ENCODE measurements around the gene VPS52.
A peak's percentile ranks its signal among the peaks of the same experiment; 100 is the strongest.
"Not testable (repeated sequence)": the region's sequence is repeated elsewhere in the genome, so short reads cannot be mapped to it uniquely, and the experiment has no call there.

Gene VPS52

DNA sequence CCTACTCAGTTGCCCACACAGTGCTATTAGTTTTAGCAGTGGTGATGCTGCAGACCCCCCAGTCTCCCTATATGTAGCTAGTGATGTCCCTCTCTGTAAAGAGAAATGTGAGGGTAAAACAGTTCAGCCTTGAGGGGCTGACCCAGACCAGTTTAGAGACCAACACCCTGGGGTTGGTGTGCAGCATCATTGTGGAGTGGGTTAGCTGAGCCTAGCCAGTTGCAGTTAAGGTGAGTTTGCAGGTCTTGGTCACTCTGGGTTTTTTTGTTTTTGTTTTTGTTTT lies 4.8 kb upstream of the VPS52 start:
- H3K4me2 ChIP-seq (ENCODE audit: low read length): peak overlapping the region; percentile 62

DNA sequence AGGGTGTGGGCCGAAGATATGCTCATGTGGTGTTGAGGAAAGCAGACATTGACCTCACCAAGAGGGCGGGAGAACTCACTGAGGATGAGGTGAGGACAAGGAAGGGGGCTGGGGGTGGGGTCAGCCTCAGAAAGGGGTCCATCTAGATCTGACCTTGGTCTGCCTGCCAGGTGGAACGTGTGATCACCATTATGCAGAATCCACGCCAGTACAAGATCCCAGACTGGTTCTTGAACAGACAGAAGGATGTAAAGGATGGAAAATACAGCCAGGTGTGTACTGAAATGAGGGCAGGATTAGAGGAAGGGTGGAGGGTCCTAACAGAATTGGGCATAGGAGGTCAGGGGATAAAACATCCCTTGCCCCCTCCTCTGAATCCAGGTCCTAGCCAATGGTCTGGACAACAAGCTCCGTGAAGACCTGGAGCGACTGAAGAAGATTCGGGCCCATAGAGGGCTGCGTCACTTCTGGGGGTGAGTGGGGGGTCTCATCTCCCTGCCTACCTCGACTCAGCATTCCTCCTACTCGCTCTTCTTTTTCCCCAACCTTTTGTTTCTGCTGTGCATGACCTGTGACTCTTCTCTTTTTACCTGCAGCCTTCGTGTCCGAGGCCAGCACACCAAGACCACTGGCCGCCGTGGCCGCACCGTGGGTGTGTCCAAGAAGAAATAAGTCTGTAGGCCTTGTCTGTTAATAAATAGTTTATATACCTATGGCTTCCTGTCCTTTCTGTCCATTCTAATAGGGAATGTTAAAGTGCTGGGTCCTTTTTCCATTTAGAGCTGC lies 4.3 kb upstream of the VPS52 start:
- H2BK12ac ChIP-seq (ENCODE audit: low read length); H2AK5ac ChIP-seq (ENCODE audit: low read length); H3K9me3 ChIP-seq (ENCODE audit: insufficient read depth, low read depth, low read length); H3K27me3 ChIP-seq (ENCODE audit: insufficient read depth, low read length); H2AFZ ChIP-seq (ENCODE audit: insufficient read depth, low read length, poor library complexity); H2BK120ac ChIP-seq (ENCODE audit: insufficient read depth, low read length, poor library complexity); H3K23ac ChIP-seq (ENCODE audit: low read length); H3K4ac ChIP-seq (ENCODE audit: low read depth, low read length); H3K4me3 ChIP-seq (ENCODE audit: low read depth, low read length); DNase-seq; H3K9ac ChIP-seq (ENCODE audit: low read length); H3K14ac ChIP-seq (ENCODE audit: low read length); H4K8ac ChIP-seq (ENCODE audit: low read depth, low read length); H3K18ac ChIP-seq (ENCODE audit: low read length); H2BK5ac ChIP-seq (ENCODE audit: low read depth, low read length, poor library complexity); H4K12ac ChIP-seq (ENCODE audit: low read depth, low read length): not testable (repeated sequence)
- peak overlapping the region; percentile 97 for H3K27ac ChIP-seq (ENCODE audit: low read depth, low read length)
- H3K4me1 ChIP-seq (ENCODE audit: control insufficient read depth in 1 of 2, insufficient read depth in 2 of 2, low read length in 2 of 2): peaks cover 3 to 12% of the 10 kb centered on the region in 2 experiments
- H4K91ac ChIP-seq (ENCODE audit: low read depth, low read length): peak overlapping the region; percentile 41
- H3K79me2 ChIP-seq (ENCODE audit: control insufficient read depth, insufficient read depth, low read length, poor library complexity): peaks cover 18% of the 10 kb centered on the region
- no CpG with 5 or more reads among the region's 16 CpGs for WGBS (ENCODE audit: extremely low coverage, insufficient coverage, insufficient read length)
- H3K4me2 ChIP-seq (ENCODE audit: low read length): peak overlapping the region; percentile 62
- H3K79me1 ChIP-seq (ENCODE audit: low read length): peaks cover 20% of the 10 kb centered on the region
- H3K36me3 ChIP-seq (ENCODE audit: control insufficient read depth in 1 of 2, insufficient read depth in 2 of 2, low read length in 2 of 2): peaks cover 46 to 55% of the 10 kb centered on the region in 2 experiments

More for the DNA sequence above, 4.8 kb upstream of the VPS52 start:
- H2AFZ ChIP-seq (ENCODE audit: insufficient read depth, low read length, poor library complexity): no peak overlapping the region
- H3K9me3 ChIP-seq (ENCODE audit: insufficient read depth, low read depth, low read length): no peaks in the 10 kb centered on the region
- peak overlapping the region; percentile 78 for H4K12ac ChIP-seq (ENCODE audit: low read depth, low read length)
- H3K79me2 ChIP-seq (ENCODE audit: control insufficient read depth, insufficient read depth, low read length, poor library complexity): peaks cover 15% of the 10 kb centered on the region
- H4K91ac ChIP-seq (ENCODE audit: low read depth, low read length): peak overlapping the region; percentile 41
- DNase-seq: no peak
- peak overlapping the region; percentile 17 for H3K4ac ChIP-seq (ENCODE audit: low read depth, low read length)
- H2BK120ac ChIP-seq (ENCODE audit: insufficient read depth, low read length, poor library complexity): peak overlapping the region; percentile 14
- H3K27ac ChIP-seq (ENCODE audit: low read depth, low read length): peak overlapping the region; percentile 97
- H4K8ac ChIP-seq (ENCODE audit: low read depth, low read length): peak overlapping the region; percentile 96
- H3K36me3 ChIP-seq (ENCODE audit: control insufficient read depth in 1 of 2, insufficient read depth in 2 of 2, low read length in 2 of 2): peaks cover 48 to 57% of the 10 kb centered on the region in 2 experiments
- H2BK12ac ChIP-seq (ENCODE audit: low read length): no peak overlapping the region
- peaks cover 3 to 12% of the 10 kb centered on the region in 2 experiments for H3K4me1 ChIP-seq (ENCODE audit: control insufficient read depth in 1 of 2, insufficient read depth in 2 of 2, low read length in 2 of 2)
- peak overlapping the region; percentile 84 for H3K4me3 ChIP-seq (ENCODE audit: low read depth, low read length)
- H3K27me3 ChIP-seq (ENCODE audit: insufficient read depth, low read length): no peaks in the 10 kb centered on the region
- peak overlapping the region; percentile 36 for H2AK5ac ChIP-seq (ENCODE audit: low read length)
- H3K79me1 ChIP-seq (ENCODE audit: low read length): peaks cover 15% of the 10 kb centered on the region
- H3K18ac ChIP-seq (ENCODE audit: low read length): no peak overlapping the region
- H3K14ac ChIP-seq (ENCODE audit: low read length): peak overlapping the region; percentile 89
- H3K9ac ChIP-seq (ENCODE audit: low read length): peak overlapping the region; percentile 84
- peak overlapping the region; percentile 28 for H2BK5ac ChIP-seq (ENCODE audit: low read depth, low read length, poor library complexity)
- no peak overlapping the region for H3K23ac ChIP-seq (ENCODE audit: low read length)

DNA sequence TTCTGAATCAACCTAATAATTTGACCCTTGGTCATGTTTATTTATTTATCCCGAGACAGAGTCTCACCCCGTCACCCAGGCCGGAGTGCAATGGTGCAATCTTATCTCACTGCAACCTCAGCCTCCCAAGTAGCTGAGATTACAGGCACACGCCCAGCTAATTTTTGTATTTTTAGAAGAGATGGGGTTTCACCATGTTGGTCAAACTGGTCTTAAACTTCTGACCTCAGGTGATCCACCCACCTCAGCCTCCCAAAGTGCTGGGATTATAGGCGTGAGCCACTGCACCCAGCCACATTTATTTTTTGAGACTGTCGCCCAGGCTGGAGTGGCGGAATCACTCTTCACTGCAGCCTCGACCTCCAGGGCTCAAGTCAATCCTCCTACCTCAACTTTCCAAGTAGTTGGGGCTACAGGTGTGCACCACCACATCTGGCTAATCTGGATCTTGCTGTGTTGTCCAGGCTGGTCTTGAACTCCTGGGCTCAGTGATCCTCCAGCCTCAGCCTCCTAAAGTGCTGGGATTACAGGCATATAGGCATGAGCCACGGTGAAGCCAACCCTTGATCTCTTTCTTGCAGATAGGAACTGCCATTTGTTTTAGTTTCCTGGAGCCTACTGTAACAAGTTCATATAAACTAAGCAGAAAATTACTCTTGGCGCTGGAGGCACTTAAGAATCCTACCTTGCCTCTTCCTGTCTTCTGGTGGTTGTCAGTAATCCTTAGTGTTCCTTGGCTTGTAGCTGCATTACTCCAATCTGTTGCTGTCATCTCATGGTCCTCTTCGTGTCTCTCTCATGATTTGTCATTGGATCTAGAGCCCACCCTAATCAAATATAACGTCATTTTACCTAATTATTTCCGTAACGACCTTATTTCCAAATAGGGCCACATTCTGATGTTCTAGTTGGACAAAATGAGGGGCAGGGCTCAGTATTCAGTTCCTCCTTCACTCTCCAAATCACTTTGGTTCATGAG lies 2.5 kb upstream of the VPS52 start:
- Histone ChIP-seq H4K91ac (ENCODE audit: low read depth, low read length) (no peak overlapping the region), H3K4me3 (ENCODE audit: low read depth, low read length) (no peak overlapping the region), H3K4me2 (ENCODE audit: low read length) (peak overlapping the region; percentile 37), H4K8ac (ENCODE audit: low read depth, low read length) (no peak overlapping the region), H2BK12ac (ENCODE audit: low read length) (no peak overlapping the region), H4K12ac (ENCODE audit: low read depth, low read length) (no peak overlapping the region), H3K27me3 (ENCODE audit: insufficient read depth, low read length) (no peaks in the 10 kb centered on the region), H3K18ac (ENCODE audit: low read length) (no peak overlapping the region), H3K79me2 (ENCODE audit: control insufficient read depth, insufficient read depth, low read length, poor library complexity) (peaks cover 18% of the 10 kb centered on the region), H2BK5ac (ENCODE audit: low read depth, low read length, poor library complexity) (no peak overlapping the region), H3K9me3 (ENCODE audit: insufficient read depth, low read depth, low read length) (no peaks in the 10 kb centered on the region), H3K79me1 (ENCODE audit: low read length) (peaks cover 20% of the 10 kb centered on the region), H2BK120ac (ENCODE audit: insufficient read depth, low read length, poor library complexity) (no peak overlapping the region), H2AK5ac (ENCODE audit: low read length) (no peak overlapping the region), H3K27ac (ENCODE audit: low read depth, low read length) (peak overlapping the region; percentile 59), H3K36me3 (ENCODE audit: control insufficient read depth in 1 of 2, insufficient read depth in 2 of 2, low read length in 2 of 2) (peaks cover 30 to 39% of the 10 kb centered on the region in 2 experiments), H3K14ac (ENCODE audit: low read length) (no peak overlapping the region), H3K9ac (ENCODE audit: low read length) (no peak overlapping the region), H3K4me1 (ENCODE audit: control insufficient read depth in 1 of 2, insufficient read depth in 2 of 2, low read length in 2 of 2) (peaks cover 3 to 12% of the 10 kb centered on the region in 2 experiments), H2AFZ (ENCODE audit: insufficient read depth, low read length, poor library complexity) (no peak overlapping the region), H3K4ac (ENCODE audit: low read depth, low read length) (peak overlapping the region; percentile 22), H3K23ac (ENCODE audit: low read length) (no peak overlapping the region)
- WGBS (ENCODE audit: extremely low coverage, insufficient coverage, insufficient read length): 100% methylated on average over 3 of the region's 14 CpGs
- DNase-seq: no peak

DNA sequence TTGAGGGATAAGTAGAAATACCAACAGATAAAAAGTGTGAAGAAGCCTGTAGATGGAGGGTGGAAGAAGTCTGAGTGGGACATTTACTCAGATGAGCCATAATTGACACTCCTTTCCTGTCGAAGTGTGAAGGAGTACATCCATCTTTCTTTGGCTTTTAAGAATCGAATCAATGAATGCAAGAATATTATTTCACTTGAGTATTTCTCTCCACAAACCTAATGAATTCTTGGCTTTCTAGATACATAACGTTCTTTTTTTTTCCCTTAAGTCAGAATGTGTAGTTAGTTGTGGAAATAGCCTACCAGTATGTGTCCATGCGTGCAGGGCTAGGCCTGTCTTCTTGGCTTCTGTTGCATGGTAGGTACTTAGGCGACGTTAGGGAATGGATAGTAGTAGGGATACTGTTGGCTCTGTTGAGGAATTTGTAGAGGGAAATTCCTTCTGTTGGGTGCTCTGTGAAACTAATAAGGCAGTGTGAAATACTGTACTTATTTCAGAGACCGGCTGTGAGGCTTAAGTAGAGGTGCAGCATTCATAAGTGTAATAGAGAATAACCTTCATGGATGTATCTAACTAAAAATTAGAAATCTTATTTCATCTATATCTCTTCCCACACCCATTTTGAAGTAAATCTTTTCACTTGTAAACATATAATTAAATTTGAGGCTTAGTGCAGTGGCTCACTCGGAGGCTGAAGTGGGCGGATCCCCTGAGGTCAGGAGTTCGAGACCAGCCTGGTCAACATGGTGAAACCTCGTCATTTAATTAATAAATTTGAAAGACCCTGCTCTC lies 1.6 kb upstream of the VPS52 start:
- no peak overlapping the region for H2BK120ac ChIP-seq (ENCODE audit: insufficient read depth, low read length, poor library complexity)
- H2AFZ ChIP-seq (ENCODE audit: insufficient read depth, low read length, poor library complexity): no peak overlapping the region
- H3K27me3 ChIP-seq (ENCODE audit: insufficient read depth, low read length): no peaks in the 10 kb centered on the region
- H4K12ac ChIP-seq (ENCODE audit: low read depth, low read length): no peak overlapping the region
- H3K18ac ChIP-seq (ENCODE audit: low read length): no peak overlapping the region
- H3K79me2 ChIP-seq (ENCODE audit: control insufficient read depth, insufficient read depth, low read length, poor library complexity): peaks cover 18% of the 10 kb centered on the region
- DNase-seq: no peak
- H3K4me2 ChIP-seq (ENCODE audit: low read length): peak overlapping the region; percentile 71
- no peak overlapping the region for H3K23ac ChIP-seq (ENCODE audit: low read length)
- H4K91ac ChIP-seq (ENCODE audit: low read depth, low read length): no peak overlapping the region
- peaks cover 20% of the 10 kb centered on the region for H3K79me1 ChIP-seq (ENCODE audit: low read length)
- H2BK5ac ChIP-seq (ENCODE audit: low read depth, low read length, poor library complexity): no peak overlapping the region
- peak overlapping the region; percentile 82 for H3K4ac ChIP-seq (ENCODE audit: low read depth, low read length)
- no peak overlapping the region for H4K8ac ChIP-seq (ENCODE audit: low read depth, low read length)
- H2BK12ac ChIP-seq (ENCODE audit: low read length): no peak overlapping the region
- H3K4me1 ChIP-seq (ENCODE audit: control insufficient read depth in 1 of 2, insufficient read depth in 2 of 2, low read length in 2 of 2): peaks cover 3 to 12% of the 10 kb centered on the region in 2 experiments
- H3K9ac ChIP-seq (ENCODE audit: low read length): peak overlapping the region; percentile 97
- H3K14ac ChIP-seq (ENCODE audit: low read length): no peak overlapping the region
- no peaks in the 10 kb centered on the region for H3K9me3 ChIP-seq (ENCODE audit: insufficient read depth, low read depth, low read length)
- no peak overlapping the region for H2AK5ac ChIP-seq (ENCODE audit: low read length)
- H3K27ac ChIP-seq (ENCODE audit: low read depth, low read length): peak overlapping the region; percentile 34
- H3K4me3 ChIP-seq (ENCODE audit: low read depth, low read length): no peak overlapping the region
- H3K36me3 ChIP-seq (ENCODE audit: control insufficient read depth in 1 of 2, insufficient read depth in 2 of 2, low read length in 2 of 2): peaks cover 26 to 36% of the 10 kb centered on the region in 2 experiments
- WGBS (ENCODE audit: extremely low coverage, insufficient coverage, insufficient read length): no CpG with 5 or more reads among the region's 11 CpGs

All from trophoblast cell (in vitro differentiated cells and primary cell).